GM19238 (cell line): ENCODE results near the gene MBD6.
"Not testable (repeated sequence)": the region's sequence is repeated elsewhere in the genome, so short reads cannot be mapped to it uniquely, and the experiment has no call there.

ENCODE experiments used
- DNase-seq: peaks from one replicate; pipeline ENCODE4 v3.0.0; 2011; ENCODE audit warnings: low spot score; ENCODE audit not compliant: insufficient read length

MBD6 gene

DNA sequence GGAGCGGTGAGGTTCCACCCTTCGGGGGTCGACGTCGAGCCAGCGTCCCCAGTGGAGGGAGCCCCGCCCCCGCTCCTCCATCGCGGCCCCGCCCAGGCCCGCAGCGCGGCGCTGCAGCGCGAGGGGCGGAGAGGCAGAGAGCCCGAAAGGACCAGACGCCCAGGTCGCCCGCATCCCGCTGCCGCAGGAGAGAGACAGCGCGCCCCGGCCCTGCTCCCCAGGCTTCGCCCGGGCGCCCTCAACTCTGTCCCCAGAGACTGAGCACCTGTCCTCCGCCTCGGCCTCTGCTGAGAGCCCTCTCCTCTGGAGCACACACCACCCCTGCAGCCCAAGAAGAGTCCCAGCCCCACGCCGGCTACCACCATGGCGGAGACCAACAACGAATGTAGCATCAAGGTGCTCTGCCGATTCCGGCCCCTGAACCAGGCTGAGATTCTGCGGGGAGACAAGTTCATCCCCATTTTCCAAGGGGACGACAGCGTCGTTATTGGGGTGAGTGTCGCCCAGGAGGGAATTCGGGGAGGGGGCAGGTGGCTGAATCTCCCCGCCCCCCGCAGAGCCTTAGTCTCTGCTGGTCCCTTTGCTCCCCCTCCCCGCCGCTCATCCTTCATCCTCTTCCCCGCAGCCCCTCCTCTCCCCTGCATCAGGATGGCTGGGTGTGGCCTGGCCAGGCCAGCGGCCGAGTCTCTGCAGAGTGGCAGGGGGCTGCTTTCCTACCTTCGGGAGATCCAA is 27.5 kb downstream of the MBD6 start, which contains the start of gene KIF5A:
TSS of gene KIF5A (plus strand) at position 136 of the 732 bp plus-strand sequence. CDS start at position 364, 228 bp downstream.
- DNase-seq: peak; percentile 66

DNA sequence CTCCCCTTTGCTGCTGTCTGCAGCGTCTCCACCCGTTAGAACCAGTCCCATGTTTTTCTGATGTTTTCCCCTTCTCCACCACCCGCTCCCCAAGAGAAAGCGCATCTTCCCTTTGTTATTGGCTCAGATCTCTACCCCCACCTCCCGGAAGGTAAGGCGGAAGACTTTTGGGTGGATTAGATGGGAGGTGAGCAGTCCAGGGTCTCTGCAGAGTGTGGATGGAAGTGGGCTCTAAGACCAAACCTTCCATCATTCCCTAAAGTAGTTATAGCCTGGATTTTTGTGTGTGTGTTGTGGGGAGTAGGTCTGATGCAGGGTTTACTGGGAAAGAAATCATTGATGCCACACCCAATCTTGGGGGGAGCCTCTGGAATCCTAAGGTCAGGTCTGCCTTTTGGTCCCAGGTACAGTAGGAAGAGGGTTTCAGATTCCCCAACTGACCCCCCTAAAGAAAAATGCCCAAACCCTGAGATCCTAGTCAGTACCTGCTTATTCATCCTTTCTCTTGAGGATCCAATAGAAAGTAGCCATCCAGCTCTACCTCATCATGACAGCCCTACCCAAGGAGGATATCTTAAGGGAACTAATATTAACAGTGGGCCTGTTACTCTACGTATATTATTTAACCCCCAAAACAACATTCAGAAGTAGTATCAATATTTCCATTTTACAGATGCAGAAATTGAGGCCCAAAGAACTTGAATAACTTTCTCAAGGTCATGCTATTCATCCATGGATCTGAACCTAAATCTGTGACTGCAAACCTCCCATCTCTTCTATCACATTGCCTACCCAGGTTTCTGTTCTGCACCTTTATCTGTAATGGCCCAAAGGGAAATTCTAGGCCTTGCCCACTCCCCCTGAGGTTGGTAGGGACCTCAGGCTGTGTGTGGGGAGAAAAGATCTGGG is 28.3 kb downstream of the MBD6 start:
- no peak for DNase-seq

DNA sequence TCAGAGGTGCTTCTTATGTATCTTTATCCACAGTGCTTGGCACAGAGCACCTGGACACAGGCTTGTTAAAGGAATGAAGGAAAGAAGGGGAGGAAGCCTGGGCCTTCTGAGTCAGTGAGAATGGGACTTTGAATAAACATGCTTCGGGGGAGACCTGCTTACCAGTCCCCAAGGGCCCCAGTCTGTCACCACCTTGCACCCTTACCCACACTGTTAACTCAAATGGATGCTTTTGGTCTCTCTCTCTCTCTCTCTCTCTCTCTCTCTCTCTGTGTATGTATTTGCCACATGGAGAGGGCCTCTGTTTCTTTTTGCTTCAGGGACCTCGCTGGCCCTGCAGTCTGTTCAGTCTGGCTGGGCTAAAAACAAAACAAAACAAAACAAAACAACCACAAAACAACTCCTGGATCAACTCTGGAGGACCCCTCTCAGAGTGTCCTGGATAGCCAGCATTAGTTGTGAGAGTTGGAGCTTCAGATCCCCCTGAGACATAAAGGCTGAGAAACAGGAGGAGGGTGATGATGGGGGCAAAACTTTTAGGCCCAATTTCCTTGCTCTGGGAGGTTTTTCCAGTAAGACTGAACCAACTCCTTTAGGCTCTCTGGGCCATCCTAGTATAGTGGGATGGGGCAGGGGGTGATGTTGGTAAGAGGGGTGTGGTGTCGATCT is 29.1 kb downstream of the MBD6 start:
- no peak for DNase-seq

DNA sequence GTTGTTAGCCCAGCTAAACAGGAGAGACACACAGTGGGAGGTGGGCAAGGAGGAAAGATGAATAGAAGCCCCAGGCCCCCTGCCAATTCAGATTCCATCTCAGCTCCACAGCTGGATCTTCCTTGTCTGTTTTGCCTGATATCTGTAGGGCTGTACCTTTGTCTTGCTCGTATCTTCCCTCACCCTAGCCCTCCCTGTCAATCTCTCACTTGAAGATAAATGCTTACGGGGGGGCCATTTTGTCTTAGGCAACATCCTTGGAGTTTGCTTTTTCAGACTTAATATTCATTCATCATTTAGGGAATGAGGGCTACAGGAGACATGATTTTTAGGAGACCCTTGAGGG is 29.7 kb downstream of the MBD6 start:
- DNase-seq: no peak

DNA sequence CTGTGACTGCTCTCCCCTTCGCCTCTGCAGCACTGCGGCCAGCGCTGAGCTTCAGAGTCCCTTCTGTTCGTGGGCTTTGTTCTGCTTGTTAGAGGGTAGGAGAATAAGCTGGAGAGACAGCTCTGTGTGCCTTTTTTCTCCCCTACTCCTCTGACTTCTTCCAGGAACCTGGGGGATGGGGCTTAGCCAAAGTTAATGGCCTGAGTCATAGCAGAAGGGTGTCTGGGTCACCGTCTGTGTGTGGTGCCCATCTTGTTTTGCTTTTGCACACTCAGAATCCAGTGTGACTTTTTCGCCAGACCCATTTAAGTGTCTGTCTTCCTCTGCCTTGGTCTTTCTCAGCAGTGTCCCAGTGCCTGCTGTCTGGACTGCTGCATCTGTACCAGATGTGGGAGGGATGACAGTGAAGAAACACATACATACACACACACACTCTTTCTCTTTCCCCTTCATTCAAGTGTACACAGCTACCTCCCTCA is 30.2 kb downstream of the MBD6 start:
- no peak for DNase-seq

DNA sequence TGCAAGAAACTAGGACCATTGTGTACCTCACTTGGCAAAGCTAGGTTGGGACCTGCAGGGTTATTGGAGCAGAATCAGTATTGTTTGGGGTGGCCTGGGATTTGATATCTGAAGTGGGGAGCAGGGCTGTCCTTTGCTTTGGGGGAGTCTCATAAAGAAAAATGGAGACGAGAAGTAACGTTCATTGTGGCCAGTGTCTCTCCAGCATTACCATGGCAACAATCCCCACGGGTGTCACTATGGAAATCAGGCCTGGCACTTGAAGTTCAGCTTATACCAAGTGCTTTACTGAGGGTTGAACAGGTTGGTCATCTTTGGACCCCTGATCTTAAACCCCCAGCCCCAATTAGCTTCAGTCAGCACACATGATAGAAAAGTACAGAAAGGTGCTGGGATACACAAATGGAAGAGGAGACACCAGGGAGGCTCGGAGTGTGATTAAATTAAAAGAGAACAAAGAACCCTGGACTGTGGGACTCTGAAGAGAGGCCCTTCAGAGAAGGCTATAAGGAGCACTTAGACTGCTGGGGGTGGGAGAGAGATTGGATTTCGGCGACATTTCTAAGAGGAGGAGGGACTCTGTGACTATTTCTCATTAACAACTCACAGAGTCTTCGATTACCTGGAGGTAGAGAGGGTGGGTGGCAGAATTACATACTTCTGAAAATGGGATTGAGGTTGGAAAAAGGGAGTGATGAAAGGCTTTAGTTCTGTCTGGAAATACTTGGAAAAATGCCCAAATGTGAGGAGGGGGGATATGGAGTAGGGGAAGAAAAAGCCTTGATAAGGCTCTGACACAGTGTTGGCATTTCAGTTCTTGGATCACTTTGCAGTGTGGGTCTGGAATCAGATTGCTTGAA is 30.9 kb downstream of the MBD6 start:
- no peak for DNase-seq

DNA sequence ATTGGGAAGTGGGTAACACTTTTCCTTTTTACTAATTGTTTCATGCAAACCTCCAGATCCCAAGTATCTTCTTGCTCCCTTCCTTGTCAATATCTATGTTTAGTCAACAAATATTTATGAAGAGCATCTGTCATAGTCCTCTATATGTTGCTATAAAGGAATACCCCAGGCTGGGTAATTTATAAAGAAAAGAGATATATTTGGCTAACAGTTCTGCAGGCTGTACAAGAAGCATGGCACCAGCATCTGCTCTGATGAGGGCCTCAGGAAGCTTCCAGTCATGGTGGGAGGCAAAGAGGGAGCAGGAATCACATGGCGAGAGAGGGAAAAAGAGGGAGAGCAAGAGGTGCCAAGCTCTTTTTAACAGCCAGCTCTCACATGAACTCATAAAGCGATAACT is 31.8 kb downstream of the MBD6 start:
- DNase-seq: no peak

DNA sequence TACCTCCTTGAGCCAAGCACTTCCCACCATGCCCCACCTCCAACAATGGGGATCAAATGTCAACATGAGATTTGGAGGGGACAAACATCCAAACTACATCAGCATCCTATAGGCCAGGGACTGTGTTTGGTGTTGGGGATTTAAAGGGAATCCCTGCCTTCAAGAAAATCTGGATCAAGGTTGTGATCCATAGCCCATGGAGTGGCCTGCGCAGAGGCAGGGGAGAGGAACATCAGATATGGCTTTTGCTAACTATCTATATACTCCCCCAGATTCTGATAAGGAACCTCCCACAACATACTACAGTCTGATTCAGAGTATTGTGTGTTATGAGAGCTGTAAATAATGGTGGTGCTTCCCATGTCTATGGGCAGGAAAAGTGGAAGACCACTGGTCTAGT is 32.3 kb downstream of the MBD6 start:
- no peak for DNase-seq

DNA sequence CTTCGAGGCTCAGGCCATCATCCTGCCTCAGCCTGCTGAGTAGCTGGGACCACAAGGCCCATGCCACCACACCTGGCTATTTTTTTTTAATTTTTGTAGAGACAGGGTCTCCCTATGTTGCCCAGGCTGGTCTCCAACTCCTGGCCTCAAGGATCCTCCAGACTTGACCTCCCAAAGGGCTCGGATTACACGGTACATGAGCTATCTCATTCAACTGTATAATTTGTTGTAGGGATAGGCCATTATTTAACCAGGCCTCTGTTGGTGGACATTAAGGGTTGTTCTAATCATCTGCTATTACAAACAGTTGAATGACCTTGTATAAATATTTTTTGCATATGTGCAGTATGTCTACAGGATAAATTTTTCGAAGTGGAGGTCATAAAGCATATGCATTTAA is 36.2 kb downstream of the MBD6 start:
- no peak for DNase-seq

DNA sequence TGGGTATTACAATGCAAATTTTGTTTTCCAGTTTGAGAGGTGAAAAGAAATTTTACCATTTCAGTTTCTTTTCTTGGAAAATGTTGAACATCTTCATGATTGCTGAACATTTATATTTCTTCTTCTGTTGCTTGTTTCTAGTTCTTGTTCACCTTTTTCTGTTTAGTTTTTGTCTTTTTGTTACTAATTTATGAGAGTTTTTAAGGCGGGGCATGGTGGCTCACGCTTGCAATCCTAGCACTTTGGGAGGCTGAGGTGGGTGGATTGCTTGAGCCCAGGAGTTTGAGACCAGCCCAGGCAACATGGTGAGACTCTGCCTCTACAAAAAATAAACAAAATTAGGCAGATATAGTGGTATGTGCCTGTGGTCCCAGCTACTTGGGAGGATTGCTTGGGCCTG is 37.9 kb downstream of the MBD6 start:
- no peak for DNase-seq

DNA sequence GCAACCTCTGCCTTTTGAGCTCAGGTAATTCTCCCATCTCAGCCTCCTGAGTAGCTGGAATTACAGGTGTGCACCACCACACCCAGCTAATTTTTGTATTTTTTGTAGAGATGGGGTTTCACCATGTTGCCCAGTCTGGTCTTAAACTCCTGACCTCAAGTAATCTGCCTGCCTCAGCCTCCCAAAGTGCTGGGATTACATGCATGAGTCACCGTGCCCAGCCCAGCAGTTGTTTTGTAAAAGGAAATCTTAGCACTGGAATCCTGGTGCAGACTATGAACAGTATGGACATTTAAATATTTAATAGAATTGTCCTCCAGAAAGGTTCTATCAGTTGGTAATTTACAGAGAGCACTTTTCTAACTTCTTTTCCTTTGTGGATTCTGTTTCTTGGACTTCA is 38.5 kb downstream of the MBD6 start:
- DNase-seq: not testable (repeated sequence)

DNA sequence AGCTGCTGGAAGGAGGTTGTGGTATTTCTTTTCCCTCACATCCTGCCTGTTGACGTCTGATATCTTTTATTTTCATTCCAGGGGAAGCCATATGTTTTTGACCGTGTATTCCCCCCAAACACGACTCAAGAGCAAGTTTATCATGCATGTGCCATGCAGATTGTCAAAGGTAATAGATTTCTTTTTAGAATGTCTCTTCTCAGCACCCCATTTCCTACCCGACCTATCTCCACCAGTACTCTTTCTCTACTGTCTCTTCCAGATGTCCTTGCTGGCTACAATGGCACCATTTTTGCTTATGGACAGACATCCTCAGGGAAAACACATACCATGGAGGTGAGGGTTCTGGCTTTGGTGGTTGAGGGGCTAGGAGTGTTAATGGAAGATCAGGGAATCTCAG is 40.7 kb downstream of the MBD6 start:
- DNase-seq: no peak

DNA sequence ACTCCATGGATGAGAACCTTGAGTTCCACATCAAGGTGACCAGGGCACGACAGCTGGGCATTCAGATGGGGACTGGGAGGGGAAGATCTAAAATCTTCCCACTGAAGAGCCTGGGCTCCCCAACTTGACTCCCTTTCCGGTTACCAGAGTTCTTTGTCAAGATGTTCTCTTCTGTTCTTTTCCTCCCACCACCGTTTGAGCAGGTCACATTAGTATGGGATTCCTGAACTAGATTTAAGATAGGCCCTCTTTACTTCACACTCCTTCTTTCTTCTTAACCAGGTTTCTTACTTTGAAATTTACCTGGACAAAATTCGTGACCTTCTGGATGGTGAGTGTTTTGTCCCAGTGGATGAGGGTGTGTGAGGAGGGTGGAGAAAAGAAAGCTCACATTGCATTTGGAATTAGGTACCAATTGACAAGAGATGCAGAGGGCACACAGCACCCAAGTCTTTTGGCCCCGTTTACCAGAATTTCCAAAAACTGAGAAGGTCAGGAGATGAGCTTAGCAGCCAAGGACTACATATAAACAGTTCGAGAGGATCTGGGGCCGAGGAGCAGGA is 41.6 kb downstream of the MBD6 start:
- DNase-seq: no peak

DNA sequence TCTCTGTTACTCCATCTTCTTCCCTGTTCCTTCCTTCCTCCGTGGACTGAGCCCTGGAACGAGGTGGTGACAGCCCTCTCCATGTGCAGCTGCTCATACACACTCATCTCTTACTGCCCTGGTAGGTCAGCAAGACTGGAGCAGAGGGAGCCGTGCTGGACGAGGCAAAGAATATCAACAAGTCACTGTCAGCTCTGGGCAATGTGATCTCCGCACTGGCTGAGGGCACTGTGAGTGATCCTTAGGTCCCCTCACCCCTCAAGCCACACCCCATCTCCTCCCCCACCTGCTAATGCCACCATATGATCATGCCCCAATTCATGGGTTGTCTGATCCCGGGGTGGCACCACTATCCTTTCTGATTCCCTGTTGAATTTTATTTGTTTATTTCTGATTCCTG is 46.2 kb downstream of the MBD6 start:
- DNase-seq: no peak

DNA sequence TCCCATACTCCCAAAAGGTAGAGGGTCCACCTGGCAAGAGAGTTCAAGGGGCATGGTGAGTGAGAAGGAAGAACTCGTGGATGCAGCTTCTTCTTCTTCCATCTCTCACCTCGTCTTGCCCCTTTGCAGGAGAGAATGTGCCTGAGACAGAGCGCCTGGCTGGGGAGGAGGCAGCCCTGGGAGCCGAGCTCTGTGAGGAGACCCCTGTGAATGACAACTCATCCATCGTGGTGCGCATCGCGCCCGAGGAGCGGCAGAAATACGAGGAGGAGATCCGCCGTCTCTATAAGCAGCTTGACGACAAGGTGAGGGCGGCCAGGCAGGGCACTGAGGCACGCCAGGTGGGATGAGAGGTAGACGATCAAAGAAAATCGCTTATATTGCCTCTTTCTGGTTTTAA is 47.2 kb downstream of the MBD6 start:
- no peak for DNase-seq

DNA sequence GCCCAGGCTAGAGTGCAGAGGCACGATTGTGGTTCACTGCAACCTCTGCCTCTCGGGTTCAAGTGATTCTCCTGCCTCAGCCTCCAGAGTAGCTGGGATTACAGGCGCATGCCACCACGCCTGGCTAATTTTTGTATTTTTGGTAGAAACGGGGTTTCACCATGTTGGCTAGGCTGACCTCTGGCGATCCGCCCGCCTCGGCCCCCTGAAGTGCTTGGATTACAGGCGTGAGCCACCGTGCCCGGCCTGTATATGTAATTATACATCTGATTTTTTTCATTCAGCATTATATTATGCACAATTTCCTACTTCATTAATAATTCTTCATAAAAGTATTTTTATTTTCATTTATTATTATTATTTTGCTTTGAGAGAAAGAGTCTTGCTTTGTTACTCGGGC is 47.8 kb downstream of the MBD6 start:
- not testable (repeated sequence) for DNase-seq

DNA sequence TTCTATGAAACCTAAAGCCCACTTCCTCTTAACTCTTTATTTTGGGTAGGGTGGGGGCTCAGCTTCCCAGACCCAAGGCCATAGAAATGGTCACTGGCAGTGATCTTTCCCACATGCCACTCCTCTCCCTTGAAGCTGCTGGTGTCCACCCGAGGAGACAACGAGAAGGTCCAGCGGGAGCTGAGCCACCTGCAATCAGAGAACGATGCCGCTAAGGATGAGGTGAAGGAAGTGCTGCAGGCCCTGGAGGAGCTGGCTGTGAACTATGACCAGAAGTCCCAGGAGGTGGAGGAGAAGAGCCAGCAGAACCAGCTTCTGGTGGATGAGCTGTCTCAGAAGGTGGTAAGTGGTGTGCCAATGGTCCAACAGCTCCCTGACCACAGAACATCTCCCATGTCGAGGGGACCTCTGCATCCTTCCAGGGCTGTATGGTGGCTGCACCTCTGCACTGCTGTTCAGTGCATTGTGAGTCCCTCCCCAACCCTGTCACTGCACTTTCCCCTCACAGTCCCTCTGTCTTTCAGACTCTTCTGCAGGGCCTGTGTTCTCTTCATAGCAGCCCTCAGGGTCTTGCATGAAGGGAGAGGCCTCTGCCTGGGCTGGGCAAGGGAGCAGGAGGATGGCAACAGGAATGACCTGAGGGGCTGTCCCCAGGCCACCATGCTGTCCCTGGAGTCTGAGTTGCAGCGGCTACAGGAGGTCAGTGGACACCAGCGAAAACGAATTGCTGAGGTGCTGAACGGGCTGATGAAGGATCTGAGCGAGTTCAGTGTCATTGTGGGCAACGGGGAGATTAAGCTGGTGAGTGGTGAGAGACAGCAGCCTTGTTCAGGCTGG is 49.5 kb downstream of the MBD6 start:
- no peak for DNase-seq

DNA sequence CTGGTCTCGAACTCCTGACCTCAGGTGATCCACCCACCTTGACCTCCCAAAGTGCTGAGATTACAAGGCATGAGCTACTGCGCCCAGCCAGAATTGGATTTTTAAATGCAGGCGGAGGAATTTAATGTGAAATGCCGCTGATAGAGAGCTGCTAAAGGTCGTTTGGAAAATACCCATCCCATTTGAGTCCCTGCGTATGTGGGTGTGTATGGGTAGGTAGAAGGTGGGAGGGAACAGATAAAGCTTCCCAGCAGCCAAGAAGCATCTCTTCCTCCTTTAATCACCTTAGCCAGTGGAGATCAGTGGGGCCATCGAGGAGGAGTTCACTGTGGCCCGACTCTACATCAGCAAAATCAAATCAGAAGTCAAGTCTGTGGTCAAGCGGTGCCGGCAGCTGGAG is 52.2 kb downstream of the MBD6 start:
- no peak for DNase-seq

DNA sequence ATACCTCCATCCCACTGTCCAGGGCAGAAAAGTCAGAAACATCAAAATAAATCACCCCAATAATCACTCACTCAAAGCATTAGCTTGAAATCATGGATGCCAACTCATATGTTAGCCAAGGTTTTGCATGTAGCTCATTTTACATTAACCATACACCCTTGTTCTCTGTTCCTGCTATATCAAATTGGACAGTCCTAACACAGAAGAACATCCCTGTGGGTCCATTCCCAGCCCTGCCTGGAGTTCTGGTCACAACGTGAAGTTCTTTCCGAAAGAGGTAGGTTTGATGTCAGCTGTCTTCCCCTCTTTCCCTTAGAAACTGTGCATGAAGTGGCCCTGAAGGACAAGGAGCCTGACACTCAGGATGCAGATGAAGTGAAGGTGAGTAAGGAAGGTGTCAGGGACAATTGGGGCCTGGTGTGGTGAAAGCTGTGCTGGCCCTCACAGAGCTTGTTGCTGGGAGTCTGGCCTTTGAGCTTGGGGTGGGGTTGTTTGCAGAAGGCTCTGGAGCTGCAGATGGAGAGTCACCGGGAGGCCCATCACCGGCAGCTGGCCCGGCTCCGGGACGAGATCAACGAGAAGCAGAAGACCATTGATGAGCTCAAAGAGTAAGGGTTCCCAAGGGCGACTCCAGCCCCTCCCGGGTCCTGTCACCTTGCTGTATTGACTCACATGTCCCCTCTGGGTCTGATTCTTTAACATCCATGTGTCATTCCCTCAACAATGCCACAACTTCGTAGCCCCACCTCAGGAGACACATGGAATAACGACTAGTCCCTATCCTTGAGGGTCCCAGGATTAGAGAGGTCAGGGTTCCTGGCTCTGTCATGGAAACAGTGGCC is 53.4 kb downstream of the MBD6 start:
- DNase-seq: no peak
